Measurements from ENCODE around the gene EMP1. TPM values are rescaled to one million over a fixed set of nuclear protein-coding genes. Genes with fewer than 3 reads are reported as not detected.
A peak's percentile ranks its signal among the peaks of the same experiment; 100 is the strongest.

EMP1 gene
- total and polyA plus RNA-seq, 2 donors (not counting 3 experiments of a cell fraction or from before 2014, with no cell fraction given): 265 to 528 TPM

DNA sequence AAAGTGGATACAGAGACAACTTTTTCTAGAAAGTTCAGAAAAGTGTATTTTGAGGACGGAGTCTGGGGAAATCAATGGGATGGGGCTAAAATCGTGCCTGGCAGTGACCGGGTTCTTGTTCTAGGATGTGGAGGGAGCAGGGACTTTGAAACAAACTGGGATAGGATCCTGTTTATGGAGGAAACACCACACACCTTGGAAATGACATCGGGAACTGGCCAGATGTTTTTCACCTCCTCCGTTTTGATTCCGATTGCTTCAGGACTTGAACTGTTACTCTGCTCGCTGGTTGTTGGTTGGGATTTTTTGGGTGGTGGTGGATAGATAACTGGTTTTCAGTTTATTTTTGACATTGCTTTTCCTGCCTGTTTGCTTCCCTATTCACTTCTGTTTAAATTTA lies 506 bp downstream of the EMP1 start:
- dilution Hi-C loops (cut with MboI; ENCODE audit: extremely low pct_ligation_motif_present, low sequenced_read_pairs): no loop called here
- Histone ChIP-seq H3K4me1 (ENCODE audit: control insufficient read depth, extremely low read depth, insufficient read depth, low read length) (peaks cover 41% of the 10 kb centered on the region), H3K27me3 (ENCODE audit: control insufficient read depth in 2 of 2, insufficient read depth in 2 of 2, low read length in 2 of 2) (no peaks in the 10 kb centered on the region), H3K4me3 (replicated peaks in 1 of 3; ENCODE audit: insufficient read depth in 1 of 3, low read depth in 1 of 3, low read length in 3 of 3) (peak overlapping the region; percentile 85 to 99 (median 95)), H3K9me1 (replicated peaks; ENCODE audit: control insufficient read depth, extremely low read depth, insufficient read depth, low read length) (no peaks in the 10 kb centered on the region), H3K9ac (replicated peaks; ENCODE audit: extremely low read depth, insufficient read depth, low read length) (peak overlapping the region; percentile 100), H4K20me1 (replicated peaks; ENCODE audit: control insufficient read depth, extremely low read depth, insufficient read depth, low read length) (no peaks in the 10 kb centered on the region), H3K4me2 (ENCODE audit: insufficient read depth, low read length) (peak overlapping the region; percentile 98), H3K79me2 (ENCODE audit: control insufficient read depth, insufficient read depth, low read length) (peaks cover 54% of the 10 kb centered on the region), H3K27ac (ENCODE audit: insufficient read depth, low read depth, low read length) (peak overlapping the region; percentile 96), H2AFZ (ENCODE audit: low read depth, low read length) (no peak overlapping the region), H3K9me3 (replicated peaks; ENCODE audit: control insufficient read depth, insufficient read depth, low read length) (no peaks in the 10 kb centered on the region), H3K36me3 (ENCODE audit: control insufficient read depth in 2 of 2, extremely low read depth in 1 of 2, insufficient read depth in 2 of 2, low read length in 2 of 2) (no peaks in the 10 kb centered on the region)
- TSS peak; percentile 61 for BruUV-seq (replicated peaks)
- DNase-seq (ENCODE audit: low read depth, low spot score): no peak
- CTCF ChIA-PET: interaction anchor here (0.6 to 2.3 kb wide), 17 partner anchors 9 to 280 kb away, joined by 3 to 20 read pairs (median 5); no protein-coding TSS in a partner anchor
- intact Hi-C loops (cut with micrococcal nuclease): loop anchor here (2.0 kb wide), 1 partner anchor 196 kb away; the partner anchor contains the start of gene HEBP1
- FAIRE-seq: no peak
- POLR2A ChIA-PET: interaction anchor here (1.0 to 1.7 kb wide), 5 partner anchors 18 to 152 kb away, joined by 4 to 11 read pairs (median 6); no protein-coding TSS in a partner anchor
- no peak for TF ChIP-seq POLR2A (IDR thresholded peaks at IDR 0.05; ENCODE audit: low read depth, low read length)
- TF ChIP-seq, protein P1, sequence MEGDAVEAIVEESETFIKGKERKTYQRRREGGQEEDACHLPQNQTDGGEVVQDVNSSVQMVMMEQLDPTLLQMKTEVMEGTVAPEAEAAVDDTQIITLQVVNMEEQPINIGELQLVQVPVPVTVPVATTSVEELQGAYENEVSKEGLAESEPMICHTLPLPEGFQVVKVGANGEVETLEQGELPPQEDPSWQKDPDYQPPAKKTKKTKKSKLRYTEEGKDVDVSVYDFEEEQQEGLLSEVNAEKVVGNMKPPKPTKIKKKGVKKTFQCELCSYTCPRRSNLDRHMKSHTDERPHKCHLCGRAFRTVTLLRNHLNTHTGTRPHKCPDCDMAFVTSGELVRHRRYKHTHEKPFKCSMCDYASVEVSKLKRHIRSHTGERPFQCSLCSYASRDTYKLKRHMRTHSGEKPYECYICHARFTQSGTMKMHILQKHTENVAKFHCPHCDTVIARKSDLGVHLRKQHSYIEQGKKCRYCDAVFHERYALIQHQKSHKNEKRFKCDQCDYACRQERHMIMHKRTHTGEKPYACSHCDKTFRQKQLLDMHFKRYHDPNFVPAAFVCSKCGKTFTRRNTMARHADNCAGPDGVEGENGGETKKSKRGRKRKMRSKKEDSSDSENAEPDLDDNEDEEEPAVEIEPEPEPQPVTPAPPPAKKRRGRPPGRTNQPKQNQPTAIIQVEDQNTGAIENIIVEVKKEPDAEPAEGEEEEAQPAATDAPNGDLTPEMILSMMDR (IDR thresholded peaks at IDR 0.05; ENCODE audit: extremely low read depth in 1 of 2, insufficient read depth in 1 of 2, low read depth in 1 of 2, low read length in 2 of 2): no peak
- no peak for TF ChIP-seq MYC (IDR thresholded peaks at IDR 0.05; ENCODE audit: low read depth, low read length)
- TF ChIP-seq, protein P2, sequence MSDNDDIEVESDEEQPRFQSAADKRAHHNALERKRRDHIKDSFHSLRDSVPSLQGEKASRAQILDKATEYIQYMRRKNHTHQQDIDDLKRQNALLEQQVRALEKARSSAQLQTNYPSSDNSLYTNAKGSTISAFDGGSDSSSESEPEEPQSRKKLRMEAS (IDR thresholded peaks at IDR 0.05; ENCODE audit: insufficient read depth, insufficient read length): no peak
- TF ChIP-seq FOS (IDR thresholded peaks at IDR 0.05; ENCODE audit: borderline replicate concordance, insufficient read depth, low read length): no peak

Measured in endothelial cell of umbilical vein (primary cell).